SJSA1 (cell line): Measurements from ENCODE around the gene RMDN3. TPM values are rescaled to one million over a fixed set of nuclear protein-coding genes. Genes with fewer than 3 reads are reported as not detected.

ENCODE experiments used
- DNase-seq, 2 experiments: peaks; one replicate each; pipeline ENCODE4 v3.0.0-alpha.2; 2015 to 2020; ENCODE audit warnings: low spot score in 2 of 2, low read depth in 1 of 2
- H3K27ac ChIP-seq: fragments of 250-450 bp; sonication (Bioruptor Pico); 2 replicates; pipeline ENCODE4 v1.5.1; 2020; ENCODE audit warnings: mild to moderate bottlenecking, moderate library complexity
- H3K27me3 ChIP-seq: fragments of 250-450 bp; sonication (Bioruptor Pico); replicated peaks from 2 replicates; pipeline ENCODE4 v1.5.1; 2020; ENCODE audit warnings: mild to moderate bottlenecking, moderate library complexity
- H3K36me3 ChIP-seq: fragments of 250-450 bp; sonication (Bioruptor Pico); 2 replicates; pipeline ENCODE4 v1.5.1; 2020; ENCODE audit warnings: mild to moderate bottlenecking
- H3K4me1 ChIP-seq: fragments of 250-450 bp; sonication (Bioruptor Pico); replicated peaks from 2 replicates; pipeline ENCODE4 v1.6.1; 2021; ENCODE audit warnings: mild to moderate bottlenecking
- H3K4me3 ChIP-seq: fragments of 250-450 bp; sonication (Bioruptor Pico); 2 replicates; pipeline ENCODE4 v1.5.1; 2020; ENCODE audit warnings: mild to moderate bottlenecking
- H3K9me3 ChIP-seq: fragments of 250-450 bp; sonication (Bioruptor Pico); replicated peaks from 2 replicates; pipeline ENCODE4 v1.5.1; 2020; ENCODE audit warnings: mild to moderate bottlenecking
- total RNA-seq: library from RNA; depleted of rRNA; stranded (reverse); fragments of >200 nt; shearing (Covaris generic); gene quantifications from 2 replicates; pipeline ENCODE4 v1.2.3, GENCODE V29; 2014

Gene RMDN3
- total RNA-seq, 1 experiment from 2014 or later = 23.8 TPM

DNA sequence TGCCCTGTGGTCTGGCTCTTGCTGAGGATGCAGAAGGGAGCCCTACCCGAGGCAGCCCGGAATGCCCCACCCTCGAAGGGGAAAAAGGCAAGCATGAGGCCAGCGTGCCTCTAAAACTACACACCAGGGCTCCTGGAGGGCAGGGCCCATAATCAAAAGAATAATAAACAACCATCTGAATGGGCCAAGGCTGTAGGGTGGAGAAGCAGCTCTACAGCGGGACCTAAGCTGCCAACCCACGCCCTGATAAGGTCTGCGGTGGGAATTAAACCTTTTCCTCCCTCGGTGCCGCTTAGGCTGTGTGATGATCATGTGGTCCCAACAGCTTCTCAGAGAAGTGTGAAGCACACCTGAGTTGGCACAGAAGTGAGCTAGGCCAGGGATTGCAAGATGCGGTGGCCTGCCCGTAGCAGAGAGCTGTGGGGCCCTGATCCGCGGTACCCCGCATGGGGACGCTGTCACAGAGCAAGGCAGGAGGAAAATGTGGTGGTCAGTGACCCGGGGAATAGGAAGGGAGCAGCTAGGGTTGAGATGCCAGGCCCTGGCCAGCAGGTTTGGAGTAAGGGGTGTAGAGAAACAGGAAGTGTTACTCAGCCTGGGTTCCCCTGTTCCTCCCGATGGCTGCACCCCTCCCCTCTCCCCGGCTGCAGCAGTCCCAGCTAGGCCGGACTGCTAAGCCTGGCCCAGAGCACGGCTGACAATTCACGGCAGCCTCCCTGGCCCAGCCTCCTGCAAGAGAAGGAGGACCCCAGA lies 13.6 kb upstream of the RMDN3 start:
- no peaks in the 10 kb centered on the region for H3K27me3 ChIP-seq
- H3K4me1 ChIP-seq = peaks cover 61% of the 10 kb centered on the region
- DNase-seq = peak; percentile 41 to 67
- no peak overlapping the region for H3K27ac ChIP-seq
- no peaks in the 10 kb centered on the region for H3K9me3 ChIP-seq
- H3K4me3 ChIP-seq = no peak overlapping the region
- peaks cover 50% of the 10 kb centered on the region for H3K36me3 ChIP-seq

DNA sequence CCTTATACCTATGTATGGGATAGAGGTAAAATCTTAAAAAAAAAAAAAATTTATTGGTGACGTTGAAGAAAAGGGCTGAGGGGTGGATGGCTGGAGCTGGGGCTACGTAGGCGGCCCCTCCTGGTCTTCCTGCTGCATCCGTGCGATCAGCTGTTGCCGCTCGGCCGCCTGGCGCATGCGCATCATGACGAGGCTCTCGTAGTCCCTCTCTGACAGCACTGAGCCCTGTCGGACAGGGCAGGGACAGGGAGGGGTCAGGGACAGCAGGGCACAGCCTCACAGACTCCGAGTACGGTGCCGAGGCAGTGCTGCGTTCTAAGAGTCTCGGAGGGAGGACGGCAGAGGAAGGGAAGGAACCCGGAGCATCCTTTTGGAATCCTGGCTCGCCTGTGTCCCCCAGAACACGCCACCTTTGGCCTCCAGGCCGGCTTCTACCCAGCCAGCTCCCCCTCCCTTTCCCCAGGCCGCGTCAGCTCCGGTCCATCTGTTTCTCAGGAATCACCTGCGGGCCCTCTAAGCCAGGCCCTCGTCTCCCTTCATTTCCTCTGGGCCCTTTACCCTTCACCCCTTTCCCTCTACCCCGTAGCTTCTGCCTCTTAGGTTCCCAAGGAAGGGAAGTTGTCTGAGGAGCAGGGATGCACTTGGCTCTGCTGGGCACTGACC lies 12.9 kb upstream of the RMDN3 start:
- Histone ChIP-seq H3K4me3 (no peak overlapping the region), H3K36me3 (peaks cover 49% of the 10 kb centered on the region), H3K9me3 (no peaks in the 10 kb centered on the region), H3K27me3 (no peaks in the 10 kb centered on the region), H3K27ac (no peak overlapping the region), H3K4me1 (peaks cover 68% of the 10 kb centered on the region)
- no peak for DNase-seq

DNA sequence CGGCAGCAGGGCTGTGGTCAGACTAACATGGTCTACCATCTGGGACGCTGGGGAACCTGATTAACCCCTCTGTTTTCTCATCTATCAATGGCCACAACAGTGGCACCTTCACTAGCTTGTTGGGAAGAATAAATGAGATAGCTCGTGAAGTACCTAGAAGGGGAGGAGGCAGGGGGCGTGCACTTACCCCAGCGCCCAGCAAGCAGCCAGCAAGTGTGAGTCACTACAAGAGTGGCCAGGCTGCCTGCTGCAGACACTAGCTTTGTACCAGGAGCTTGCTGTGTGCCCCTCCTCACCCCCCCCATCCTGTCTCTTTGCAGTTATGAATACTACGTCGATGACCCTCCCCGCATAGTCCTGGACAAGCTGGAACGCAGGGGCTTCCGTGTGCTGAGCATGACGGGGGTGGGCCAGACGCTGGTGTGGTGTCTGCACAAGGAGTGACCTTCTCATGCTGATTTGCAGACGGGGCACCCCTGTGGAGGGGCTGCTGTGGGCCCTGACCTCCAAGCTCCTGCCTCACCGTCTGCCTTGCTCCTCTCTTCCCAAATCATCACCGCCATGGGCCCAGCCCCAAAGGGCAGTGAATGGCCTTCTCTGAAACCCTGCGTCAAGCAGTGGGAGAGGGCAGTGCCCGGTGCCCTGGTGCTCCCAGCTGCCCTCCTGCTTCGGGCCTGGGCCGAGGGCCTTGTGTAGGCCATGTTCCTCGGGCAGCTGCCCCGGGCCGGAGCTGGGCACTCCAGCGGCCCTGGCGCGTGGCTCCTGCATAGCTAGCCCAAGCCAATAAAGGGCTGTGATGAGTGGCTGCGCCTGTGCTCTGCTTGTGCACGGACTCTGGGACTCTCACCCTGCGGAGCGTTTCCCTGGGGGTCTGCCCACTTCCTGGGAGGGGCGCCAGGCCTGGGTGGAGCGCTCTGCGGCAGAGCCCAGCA lies 12.1 kb upstream of the RMDN3 start:
- DNase-seq = no peak
- Histone ChIP-seq H3K4me1 (peaks cover 74% of the 10 kb centered on the region), H3K27ac (no peak overlapping the region)

DNA sequence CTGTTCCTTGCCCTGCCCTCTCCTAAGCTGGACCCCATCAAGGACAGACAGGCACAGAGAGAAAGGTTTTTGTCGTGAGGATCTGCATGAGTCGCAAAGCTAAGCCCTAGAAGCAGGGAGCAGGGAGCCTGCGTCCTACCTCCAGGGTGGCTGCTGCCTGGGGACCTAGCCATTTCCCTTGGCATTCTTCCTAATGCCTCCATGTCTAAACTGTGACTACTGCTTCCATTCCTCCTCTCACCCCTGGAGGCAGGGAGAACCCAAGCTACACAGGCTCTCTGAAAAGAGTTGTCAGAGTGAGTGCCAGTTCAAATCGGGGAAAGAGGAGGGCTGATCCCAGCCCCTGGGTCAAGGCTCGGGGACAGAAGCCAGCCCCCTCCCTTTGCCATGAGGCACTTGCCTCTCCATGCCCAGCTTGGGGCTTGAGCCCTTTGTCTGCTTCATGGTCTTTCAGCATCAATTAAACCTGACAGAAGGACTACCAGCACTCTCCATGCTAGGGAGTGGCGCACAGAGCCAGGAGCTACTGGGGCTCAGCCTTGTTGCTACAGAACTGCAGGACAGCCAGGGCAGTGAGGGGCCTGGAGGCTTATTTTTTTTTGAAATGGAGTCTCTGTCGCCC lies 11.3 kb upstream of the RMDN3 start:
- peaks cover 36% of the 10 kb centered on the region for H3K36me3 ChIP-seq
- H3K4me3 ChIP-seq = no peak overlapping the region
- peaks cover 74% of the 10 kb centered on the region for H3K4me1 ChIP-seq
- no peaks in the 10 kb centered on the region for H3K27me3 ChIP-seq
- H3K27ac ChIP-seq = no peak overlapping the region
- no peak for DNase-seq
- H3K9me3 ChIP-seq = no peaks in the 10 kb centered on the region

More for the DNA sequence above, 12.1 kb upstream of the RMDN3 start:
- Histone ChIP-seq H3K9me3 (no peaks in the 10 kb centered on the region), H3K4me3 (no peak overlapping the region), H3K36me3 (peaks cover 45% of the 10 kb centered on the region), H3K27me3 (no peaks in the 10 kb centered on the region)

DNA sequence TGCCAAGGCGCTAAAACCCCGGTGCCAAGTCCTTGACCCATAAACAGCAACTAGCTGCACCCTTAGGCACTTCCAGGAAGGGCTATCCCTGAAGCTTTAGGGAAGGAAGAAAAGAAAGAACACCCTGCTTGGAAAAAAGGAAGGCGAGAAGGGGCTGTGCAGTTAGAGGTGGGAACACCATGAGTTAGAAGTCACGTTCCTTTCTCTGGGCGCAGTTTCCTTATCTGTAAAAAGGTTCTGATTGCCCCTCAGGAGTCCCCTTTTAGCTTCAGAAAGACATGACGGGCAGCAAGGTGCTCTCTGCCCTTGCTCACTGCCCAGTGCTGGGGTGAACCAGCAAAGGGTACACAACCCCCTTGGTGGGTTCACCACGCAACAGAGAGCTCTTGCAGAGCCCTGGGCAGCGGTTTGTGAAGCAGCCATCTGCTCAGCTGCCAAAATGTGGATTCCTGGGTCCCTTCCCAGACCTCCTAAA lies 9.6 kb upstream of the RMDN3 start:
- Histone ChIP-seq H3K27me3 (no peaks in the 10 kb centered on the region), H3K4me3 (no peak overlapping the region), H3K4me1 (peaks cover 71% of the 10 kb centered on the region), H3K27ac (no peak overlapping the region), H3K9me3 (no peaks in the 10 kb centered on the region), H3K36me3 (peaks cover 24% of the 10 kb centered on the region)
- no peak for DNase-seq

DNA sequence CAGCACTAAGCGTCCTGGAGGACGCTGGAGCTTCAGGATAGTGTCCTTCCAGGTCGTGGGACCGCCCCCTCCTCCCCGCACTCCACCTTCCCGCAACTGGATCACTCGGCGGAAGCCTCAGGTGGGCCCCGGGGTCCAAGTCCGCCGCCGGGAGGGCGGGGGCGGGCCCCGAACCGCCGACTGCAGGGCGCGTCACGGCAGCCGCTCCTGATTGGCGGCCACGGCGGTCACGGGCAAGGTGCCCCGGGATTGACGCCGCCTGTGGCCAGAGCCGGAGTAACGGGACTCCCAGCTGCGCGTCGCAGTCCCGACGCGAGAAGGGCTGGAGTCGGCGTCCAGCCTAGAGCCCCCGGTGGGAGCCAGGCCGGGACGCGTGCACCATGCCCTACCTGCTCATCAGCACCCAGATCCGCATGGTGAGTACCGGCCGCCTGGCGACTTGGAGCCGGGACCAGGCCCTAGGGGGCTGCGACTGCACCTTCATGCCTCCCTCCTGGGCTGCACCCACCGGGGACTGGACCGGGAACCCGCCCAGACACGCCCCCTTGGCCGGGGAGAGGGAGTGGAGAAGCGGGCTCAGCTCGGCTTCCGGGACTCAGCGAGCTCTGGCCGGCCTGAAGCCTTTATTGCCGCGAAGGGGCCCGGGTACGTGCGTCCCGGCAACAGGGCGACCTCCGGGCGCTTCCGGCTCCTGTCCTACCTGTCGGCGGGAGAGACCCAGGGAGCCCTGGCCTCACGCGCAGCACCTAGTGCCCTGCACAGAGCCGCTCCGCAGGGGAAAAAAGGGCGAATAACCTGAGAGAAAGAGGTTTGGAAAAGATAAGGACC lies 9.0 kb upstream of the RMDN3 start, which contains the start of gene GCHFR:
GCHFR (plus strand) TSS at position 268 of the 828 bp plus-strand sequence; CDS start at position 381, 113 bp downstream.
- peak; percentile 65 to 71 for DNase-seq
- Histone ChIP-seq H3K27me3 (no peaks in the 10 kb centered on the region), H3K4me3 (peak within 1 kb of the TSS; percentile 20), H3K9me3 (no peaks in the 10 kb centered on the region), H3K27ac (no peak within 1 kb of the TSS), H3K36me3 (peaks cover 19% of the 10 kb centered on the region), H3K4me1 (peaks cover 65% of the 10 kb centered on the region)

DNA sequence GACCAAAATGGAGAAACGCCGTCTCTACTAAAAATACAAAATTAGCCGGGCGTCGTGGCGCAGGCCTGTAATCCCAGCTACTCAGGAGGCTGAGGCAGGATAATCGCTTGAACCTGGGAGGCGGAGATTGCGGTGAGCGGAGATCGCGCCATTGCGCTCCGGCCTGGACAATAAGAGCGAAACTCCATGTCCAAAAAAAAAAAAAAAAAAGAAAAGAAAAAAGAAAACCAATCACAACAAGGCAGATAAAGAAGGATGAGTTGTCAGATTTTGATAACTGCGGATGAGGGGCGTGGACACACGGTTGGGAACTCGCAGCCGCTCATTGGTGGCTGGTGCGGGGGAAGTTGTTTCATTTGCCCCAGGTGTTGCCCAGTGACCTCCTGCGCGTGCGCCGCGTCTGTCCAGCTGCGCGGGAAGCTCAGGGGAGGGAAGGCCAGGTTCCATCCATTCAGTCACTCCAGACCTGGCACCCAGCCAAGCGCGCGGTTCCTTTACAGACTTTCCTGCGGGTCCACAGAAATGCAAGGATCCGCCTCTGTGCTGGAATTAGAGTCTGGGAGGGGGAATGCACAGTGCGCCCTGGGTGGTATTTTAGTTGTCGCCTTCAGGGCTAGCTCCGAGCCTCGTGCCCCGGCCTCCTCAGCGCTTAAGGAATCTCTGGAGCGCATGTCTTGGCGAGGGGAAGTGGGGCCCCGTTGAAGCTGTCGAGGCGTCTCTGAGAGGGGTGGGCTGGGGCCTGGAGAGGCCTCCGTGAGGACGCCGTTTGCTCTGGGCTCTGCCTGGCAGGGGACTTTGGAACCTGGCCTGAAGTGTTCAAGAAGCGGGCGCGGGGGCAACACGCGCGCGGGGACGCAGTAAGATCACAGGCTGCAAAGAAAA lies 8.1 kb upstream of the RMDN3 start:
- Histone ChIP-seq H3K4me1 (peaks cover 56% of the 10 kb centered on the region), H3K36me3 (peaks cover 14% of the 10 kb centered on the region), H3K27me3 (no peaks in the 10 kb centered on the region), H3K27ac (no peak overlapping the region), H3K9me3 (no peaks in the 10 kb centered on the region), H3K4me3 (peak overlapping the region; percentile 20)
- peak; percentile 84 to 93 for DNase-seq

DNA sequence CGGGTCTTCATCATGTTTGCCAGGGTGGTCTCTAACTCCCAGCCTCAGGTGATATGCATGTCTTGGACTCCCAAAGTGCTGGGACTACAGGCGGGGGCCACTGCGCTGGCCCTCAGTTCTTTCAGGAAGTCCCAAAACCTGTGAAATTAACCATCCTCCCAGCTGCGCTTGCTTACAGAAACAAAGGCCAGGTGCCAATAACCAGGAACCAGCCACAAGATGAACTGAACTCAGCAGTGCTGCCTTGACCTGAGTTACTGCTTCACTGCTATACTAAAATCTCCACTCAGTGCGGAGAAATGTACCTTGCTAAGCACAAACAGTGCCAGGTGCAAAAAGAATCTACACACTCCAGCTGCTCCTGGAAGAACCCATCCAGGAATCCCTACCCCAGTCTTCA lies 4.9 kb upstream of the RMDN3 start:
- H3K36me3 ChIP-seq = 0 out of 2 replicates have a peak, but pooled peaks cover 1% of the 10 kb centered on the region

DNA sequence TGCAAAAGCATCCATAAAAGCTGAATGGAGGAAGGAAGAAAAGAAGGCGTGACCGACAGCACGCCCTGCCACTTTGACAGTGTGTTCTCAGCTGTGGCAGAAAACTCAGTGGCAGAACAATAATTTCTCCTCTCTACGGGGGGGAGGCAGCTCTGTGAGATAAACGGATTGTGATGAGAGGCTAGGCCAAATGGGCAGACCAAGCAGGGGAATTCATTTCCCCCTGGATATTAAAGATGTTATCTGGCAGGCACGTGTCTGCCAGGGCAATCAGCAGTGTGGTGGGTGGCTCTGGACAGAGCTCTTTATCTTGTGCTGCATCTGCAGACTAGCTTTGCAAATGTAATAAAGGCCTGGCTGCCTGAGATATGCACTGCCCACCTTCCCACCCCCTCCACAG lies 1.9 kb upstream of the RMDN3 start:
- peaks cover 8% of the 10 kb centered on the region for H3K4me1 ChIP-seq
- no peak overlapping the region for H3K27ac ChIP-seq
- no peak for DNase-seq
- H3K4me3 ChIP-seq = no peak overlapping the region
- H3K9me3 ChIP-seq = no peaks in the 10 kb centered on the region
- peaks cover 14% of the 10 kb centered on the region for H3K36me3 ChIP-seq
- H3K27me3 ChIP-seq = no peaks in the 10 kb centered on the region

More for the DNA sequence above, 4.9 kb upstream of the RMDN3 start:
- no peak for DNase-seq
- Histone ChIP-seq H3K27ac (no peak overlapping the region), H3K4me3 (no peak overlapping the region), H3K4me1 (peaks cover 30% of the 10 kb centered on the region), H3K27me3 (no peaks in the 10 kb centered on the region), H3K9me3 (no peaks in the 10 kb centered on the region)

DNA sequence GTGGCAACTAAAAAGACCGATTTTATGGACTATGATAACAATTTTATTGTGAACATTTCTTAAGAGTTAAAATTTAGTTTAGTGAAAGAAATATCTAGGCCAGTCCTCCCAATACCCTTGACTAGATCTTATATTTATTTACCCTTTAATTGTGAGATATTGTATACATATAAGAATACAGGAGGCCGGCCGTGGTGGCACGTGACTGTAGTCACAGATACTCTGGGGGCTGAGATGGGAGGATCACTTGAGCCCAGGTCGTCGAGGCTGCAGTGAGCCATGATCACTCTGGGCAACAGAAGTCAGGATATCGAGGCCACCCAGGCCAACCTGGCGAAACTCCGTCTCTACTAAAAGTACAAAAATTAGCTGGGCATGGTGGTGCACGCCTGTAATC lies 756 bp upstream of the RMDN3 start:
- Histone ChIP-seq H3K4me3 (peak overlapping the region; percentile 84), H3K9me3 (no peaks in the 10 kb centered on the region), H3K27me3 (no peaks in the 10 kb centered on the region), H3K36me3 (peaks cover 25% of the 10 kb centered on the region), H3K27ac (peak overlapping the region; percentile 84), H3K4me1 (peaks cover 8% of the 10 kb centered on the region)
- no peak for DNase-seq

DNA sequence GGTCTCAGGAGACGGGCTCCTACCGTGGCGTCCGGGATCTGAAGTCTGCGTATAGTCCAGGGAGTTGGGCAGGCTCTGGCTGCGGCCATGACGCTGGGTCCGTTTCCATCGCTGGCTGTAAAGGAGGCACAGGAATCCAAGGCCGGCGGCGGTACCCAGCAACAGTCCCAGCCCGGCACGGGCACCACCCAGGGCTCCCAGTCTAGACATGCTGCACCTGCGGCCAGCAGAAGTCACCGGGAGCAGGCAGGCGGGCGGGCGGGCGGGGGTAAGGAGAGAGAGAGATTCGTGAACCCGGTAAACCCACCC lies 526 bp downstream of the RMDN3 start:
- Histone ChIP-seq H3K27ac (no peak overlapping the region), H3K36me3 (peaks cover 37% of the 10 kb centered on the region), H3K27me3 (no peaks in the 10 kb centered on the region), H3K4me3 (peak overlapping the region; percentile 84), H3K9me3 (no peaks in the 10 kb centered on the region), H3K4me1 (peaks cover 8% of the 10 kb centered on the region)
- peak in 1 of 2 experiments; percentile 22 for DNase-seq

DNA sequence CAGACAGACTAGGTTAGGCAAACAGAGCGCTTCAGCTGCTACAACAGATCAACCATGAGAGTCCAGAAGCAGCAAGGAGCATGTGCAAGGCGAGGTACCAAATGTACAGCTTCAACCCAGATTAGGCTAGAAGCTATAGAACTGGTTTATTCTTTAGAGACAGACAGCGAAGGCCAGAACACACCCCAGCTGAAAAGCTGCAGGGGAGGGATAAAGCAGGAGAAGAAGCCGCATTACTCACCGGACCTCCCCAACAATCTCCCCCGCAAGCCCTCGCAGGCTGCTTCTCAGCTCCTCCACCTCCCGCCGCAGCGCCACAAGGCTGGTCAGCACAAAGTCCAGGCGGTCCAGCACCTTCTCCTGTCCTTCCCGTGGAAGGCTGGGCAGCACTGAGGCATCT lies 3.3 kb downstream of the RMDN3 start:
- Histone ChIP-seq H3K4me1 (peaks cover 8% of the 10 kb centered on the region), H3K36me3 (peaks cover 54% of the 10 kb centered on the region), H3K27ac (no peak overlapping the region), H3K9me3 (no peaks in the 10 kb centered on the region), H3K4me3 (no peak overlapping the region), H3K27me3 (no peaks in the 10 kb centered on the region)
- DNase-seq = no peak
